Measurements from ENCODE around the gene TIMM10. TPM values are rescaled to one million over a fixed set of nuclear protein-coding genes. Genes with fewer than 3 reads are reported as not detected.

TIMM10 gene
- total and polyA plus RNA-seq, 2 donors: 46.3 to 49.3 TPM

DNA sequence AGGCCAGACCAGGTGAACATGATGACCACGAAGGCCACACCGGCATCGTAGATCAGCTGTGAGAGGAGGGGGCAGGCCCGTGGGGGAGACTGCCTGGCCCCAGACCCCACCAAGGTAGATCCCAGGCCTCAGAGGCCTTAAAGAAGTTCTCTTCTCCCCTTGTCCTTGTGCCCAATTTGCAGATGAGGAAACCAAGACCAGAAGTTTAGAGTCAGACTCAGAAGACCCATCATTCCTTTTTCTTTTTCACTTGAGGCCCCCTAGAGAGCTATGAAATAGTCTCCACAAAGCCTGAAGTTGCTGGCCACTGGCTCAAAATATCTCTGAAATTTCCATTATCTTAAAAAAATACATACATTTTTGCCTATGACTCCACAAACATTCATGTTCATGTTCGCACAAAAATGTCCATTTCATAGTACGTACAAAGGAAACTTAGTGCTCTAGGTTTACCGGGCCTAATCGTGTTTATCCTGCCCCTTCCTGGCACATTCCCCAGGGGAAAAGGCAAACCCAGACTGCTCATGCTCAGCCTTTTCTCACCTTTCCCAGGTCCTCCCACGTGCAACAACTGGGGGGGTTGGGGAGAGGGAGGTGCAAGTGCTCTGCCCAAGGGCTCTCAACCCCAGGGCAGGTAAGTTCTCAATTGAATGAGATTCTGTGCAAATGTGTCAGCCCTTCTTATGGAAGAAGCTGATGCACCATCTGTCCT, 34.3 kb downstream of the TIMM10 start:
- no peak overlapping the region for H3K27ac ChIP-seq (ENCODE audit: low read depth in 1 of 2, low read length in 1 of 2)
- peaks cover 0 to 10% of the 10 kb centered on the region in 2 donors for H3K4me1 ChIP-seq (ENCODE audit: control insufficient read depth in 2 of 2, insufficient read depth in 2 of 2, low read length in 2 of 2)
- H3K27me3 ChIP-seq (ENCODE audit: control insufficient read depth in 2 of 2, insufficient read depth in 1 of 2, low read length in 1 of 2): no peaks in the 10 kb centered on the region
- H3K9me3 ChIP-seq (ENCODE audit: control insufficient read depth in 2 of 2, insufficient read depth in 1 of 2, low read length in 1 of 2): peaks cover 0 to 3% of the 10 kb centered on the region in 2 donors
- 94% methylated on average over 9 of the region's 9 CpGs for WGBS
- no peak for DNase-seq (ENCODE audit: low read depth in 6 of 9, low spot score in 9 of 9)
- H3K4me3 ChIP-seq (ENCODE audit: low read length in 2 of 2): no peak overlapping the region
- no peaks in the 10 kb centered on the region for H3K36me3 ChIP-seq (ENCODE audit: control insufficient read depth in 2 of 2, insufficient read depth in 2 of 2, low read length in 1 of 2)

DNA sequence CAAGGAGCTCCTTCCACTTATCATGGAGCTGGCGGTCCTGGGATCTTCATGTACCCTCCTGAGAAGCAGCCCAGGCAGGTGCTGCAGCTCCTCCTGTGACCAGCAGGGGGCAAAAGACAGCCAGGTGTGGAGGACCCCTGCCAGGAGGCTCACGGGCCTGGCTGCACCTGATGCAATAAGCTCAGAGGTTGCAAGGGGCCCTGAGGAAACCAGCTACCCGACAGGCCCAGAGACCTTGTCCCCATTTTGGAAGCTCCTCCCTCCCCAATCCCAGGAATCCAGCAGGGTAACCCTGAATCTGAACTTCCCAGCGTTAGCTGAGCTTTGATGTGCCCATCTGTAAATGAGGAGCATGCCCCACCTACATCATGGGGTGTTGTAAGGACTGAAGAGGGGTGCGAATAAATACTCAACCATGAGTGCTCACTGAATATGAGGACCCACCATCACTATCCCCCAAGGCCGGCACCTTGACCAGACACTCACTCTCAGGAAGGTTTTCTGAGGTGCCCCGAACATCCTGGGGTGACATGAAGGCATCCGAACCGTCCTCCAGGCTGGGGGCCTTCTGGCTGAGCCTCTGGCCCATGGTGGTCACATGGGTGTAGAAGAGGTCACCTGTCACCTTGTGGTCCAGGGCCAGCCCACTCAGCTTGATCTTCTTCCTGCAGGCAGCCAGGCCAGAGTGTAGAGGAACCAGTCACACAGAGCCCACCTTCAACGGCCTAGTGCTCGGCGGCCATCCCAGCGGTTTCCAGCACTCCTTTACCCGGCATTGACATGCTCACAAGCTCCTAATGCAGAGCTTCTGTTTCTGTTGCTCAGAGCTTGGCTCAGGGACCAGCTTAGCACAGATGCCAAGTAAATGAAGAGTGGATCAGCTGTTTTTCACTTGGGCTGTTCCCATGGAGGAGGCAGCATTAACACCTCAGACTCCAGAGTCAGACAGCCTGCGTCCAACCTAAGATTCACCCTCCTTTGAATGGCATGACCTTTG, 36.7 kb downstream of the TIMM10 start:
- Histone ChIP-seq H3K36me3 (ENCODE audit: control insufficient read depth in 2 of 2, insufficient read depth in 2 of 2, low read length in 1 of 2) (no peaks in the 10 kb centered on the region), H3K27ac (ENCODE audit: low read depth in 1 of 2, low read length in 1 of 2) (no peak overlapping the region), H3K4me1 (ENCODE audit: control insufficient read depth in 2 of 2, insufficient read depth in 2 of 2, low read length in 2 of 2) (no peaks in the 10 kb centered on the region), H3K4me3 (ENCODE audit: low read length in 2 of 2) (no peak overlapping the region), H3K9me3 (ENCODE audit: control insufficient read depth in 2 of 2, insufficient read depth in 1 of 2, low read length in 1 of 2) (peaks cover 0 to 3% of the 10 kb centered on the region in 2 donors), H3K27me3 (ENCODE audit: control insufficient read depth in 2 of 2, insufficient read depth in 1 of 2, low read length in 1 of 2) (no peaks in the 10 kb centered on the region)
- DNase-seq (ENCODE audit: low read depth in 6 of 9, low spot score in 9 of 9): peak in 5 of 9 donors; percentile 47 to 73 (median 57)
- 84% methylated on average over 15 of the region's 15 CpGs for WGBS

DNA sequence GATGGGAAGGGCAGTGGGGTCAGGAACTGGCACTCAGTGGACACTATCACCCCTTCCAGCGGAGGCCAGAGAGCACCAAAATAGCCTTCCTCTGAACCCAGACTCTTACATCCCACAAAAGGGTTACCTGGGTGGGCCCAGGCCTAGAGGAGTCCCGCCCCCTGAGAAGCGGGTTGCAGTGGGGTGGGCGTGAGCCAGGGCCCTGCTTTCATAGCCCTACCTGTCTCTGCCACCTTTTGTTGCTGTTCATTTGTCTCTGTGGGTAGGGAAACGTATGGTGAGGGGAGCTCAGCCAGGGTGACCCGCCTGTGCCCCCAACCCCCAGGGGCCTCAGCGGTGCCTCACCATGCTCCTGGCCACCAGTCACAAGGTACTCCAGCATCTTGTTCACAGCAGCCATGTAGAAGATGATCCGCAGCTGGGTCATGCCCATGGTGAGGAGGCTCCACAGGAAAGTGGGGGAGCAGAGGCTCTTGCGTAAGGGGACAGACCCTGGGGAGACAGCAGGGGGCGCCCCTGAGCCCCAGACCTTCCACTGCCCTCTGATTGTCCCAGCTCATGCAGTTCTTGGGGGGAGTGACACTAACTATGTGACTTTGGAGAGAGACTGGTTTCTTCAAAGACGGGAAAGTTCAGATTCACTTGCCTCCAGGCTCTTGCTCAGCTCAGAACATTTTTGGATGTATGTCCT, 39.0 kb downstream of the TIMM10 start:
- DNase-seq (ENCODE audit: low read depth in 6 of 9, low spot score in 9 of 9): peak in 2 of 9 donors; percentile 58 to 66
- Histone ChIP-seq H3K27me3 (ENCODE audit: control insufficient read depth in 2 of 2, insufficient read depth in 1 of 2, low read length in 1 of 2) (no peaks in the 10 kb centered on the region), H3K27ac (ENCODE audit: low read depth in 1 of 2, low read length in 1 of 2) (no peak overlapping the region), H3K4me3 (ENCODE audit: low read length in 2 of 2) (no peak overlapping the region), H3K36me3 (ENCODE audit: control insufficient read depth in 2 of 2, insufficient read depth in 2 of 2, low read length in 1 of 2) (no peaks in the 10 kb centered on the region), H3K4me1 (ENCODE audit: control insufficient read depth in 2 of 2, insufficient read depth in 2 of 2, low read length in 2 of 2) (no peaks in the 10 kb centered on the region), H3K9me3 (ENCODE audit: control insufficient read depth in 2 of 2, insufficient read depth in 1 of 2, low read length in 1 of 2) (peaks cover 0 to 3% of the 10 kb centered on the region in 2 donors)
- 95% methylated on average over 11 of the region's 11 CpGs for WGBS

DNA sequence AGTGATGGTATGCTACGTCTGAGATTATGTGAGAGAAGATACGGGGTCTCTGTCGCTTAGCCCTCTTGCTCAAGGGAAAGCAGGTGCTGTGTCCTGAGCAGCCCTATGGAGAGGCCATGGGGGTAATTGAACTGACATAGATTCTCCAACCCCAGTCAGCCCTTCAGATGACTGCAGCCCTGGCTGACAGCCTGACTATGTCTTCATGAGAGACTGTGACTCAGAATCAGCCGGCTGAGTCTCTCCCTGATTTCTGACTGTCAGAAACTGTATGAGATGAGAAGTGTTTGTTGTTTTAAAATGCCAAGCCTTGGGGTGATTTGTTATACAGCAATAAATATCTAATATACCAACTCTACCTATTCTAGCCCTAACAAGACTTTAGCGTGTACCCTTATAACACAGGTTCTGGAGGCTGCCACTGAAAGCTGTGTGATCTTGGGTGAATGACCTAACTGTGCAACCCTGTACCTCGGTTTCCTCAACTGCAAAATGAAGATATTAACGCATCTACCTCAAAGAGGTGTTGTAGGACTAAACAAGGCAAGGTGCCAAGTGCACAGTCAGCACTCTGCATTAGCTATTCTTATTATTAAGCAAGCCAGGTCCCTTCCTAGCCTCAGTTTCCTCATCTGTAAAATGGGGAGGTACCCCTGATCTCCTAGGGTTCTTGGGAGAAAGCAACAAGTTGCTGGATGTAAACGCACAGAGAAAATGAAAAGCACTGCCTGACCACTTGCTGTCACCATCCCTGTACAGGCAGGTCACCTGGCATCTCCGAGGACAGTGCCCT, 39.9 kb downstream of the TIMM10 start:
- no peaks in the 10 kb centered on the region for H3K36me3 ChIP-seq (ENCODE audit: control insufficient read depth in 2 of 2, insufficient read depth in 2 of 2, low read length in 1 of 2)
- H3K4me3 ChIP-seq (ENCODE audit: low read length in 2 of 2): no peak overlapping the region
- H3K9me3 ChIP-seq (ENCODE audit: control insufficient read depth in 2 of 2, insufficient read depth in 1 of 2, low read length in 1 of 2): peaks cover 0 to 3% of the 10 kb centered on the region in 2 donors
- DNase-seq (ENCODE audit: low read depth in 6 of 9, low spot score in 9 of 9): no peak
- no peak overlapping the region for H3K27ac ChIP-seq (ENCODE audit: low read depth in 1 of 2, low read length in 1 of 2)
- WGBS: 97% methylated on average over 9 of the region's 9 CpGs
- no peaks in the 10 kb centered on the region for H3K4me1 ChIP-seq (ENCODE audit: control insufficient read depth in 2 of 2, insufficient read depth in 2 of 2, low read length in 2 of 2)
- no peaks in the 10 kb centered on the region for H3K27me3 ChIP-seq (ENCODE audit: control insufficient read depth in 2 of 2, insufficient read depth in 1 of 2, low read length in 1 of 2)

DNA sequence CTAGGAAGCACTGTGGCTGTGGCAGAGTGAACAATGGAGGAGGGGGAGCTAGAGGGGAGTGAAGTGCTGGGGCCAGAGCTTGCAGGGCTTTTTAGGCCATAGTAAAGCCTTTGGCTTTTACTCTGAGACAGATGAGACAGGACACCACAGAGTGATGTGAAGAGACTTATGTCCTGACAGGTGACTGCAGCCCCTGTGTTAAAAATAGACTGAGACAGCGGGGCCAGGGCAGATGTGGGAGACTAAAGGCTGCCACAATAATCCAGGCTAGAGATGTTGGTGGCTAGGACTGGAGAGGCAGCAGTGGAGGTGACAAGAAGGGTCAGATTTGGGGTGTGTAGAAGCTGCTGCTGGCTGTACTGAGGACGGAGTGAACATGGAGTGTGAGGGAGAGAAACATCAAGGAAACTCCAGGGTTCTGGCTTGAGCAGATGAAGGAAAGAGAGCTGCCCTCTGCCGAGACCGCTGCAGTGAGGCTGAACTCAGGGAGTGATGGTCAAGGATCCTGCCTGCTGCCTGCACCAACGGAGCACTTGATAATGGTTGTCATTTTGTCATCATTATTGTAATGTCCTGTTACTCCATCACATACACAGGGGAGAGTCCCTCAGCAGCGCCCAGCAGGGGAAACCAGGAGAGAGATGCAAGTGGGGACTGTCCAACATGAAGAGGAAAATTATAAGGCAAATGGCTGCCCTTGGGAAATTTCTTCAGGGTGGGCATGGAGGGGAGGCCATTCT, 42.5 kb downstream of the TIMM10 start:
- WGBS: 97% methylated on average over 6 of the region's 6 CpGs
- Histone ChIP-seq H3K27ac (ENCODE audit: low read depth in 1 of 2, low read length in 1 of 2) (no peak overlapping the region), H3K4me3 (ENCODE audit: low read length in 2 of 2) (no peak overlapping the region), H3K4me1 (ENCODE audit: control insufficient read depth in 2 of 2, insufficient read depth in 2 of 2, low read length in 2 of 2) (peaks cover 2 to 7% of the 10 kb centered on the region in 2 donors), H3K27me3 (ENCODE audit: control insufficient read depth in 2 of 2, insufficient read depth in 1 of 2, low read length in 1 of 2) (peaks cover 7 to 22% of the 10 kb centered on the region in 2 donors), H3K36me3 (ENCODE audit: control insufficient read depth in 2 of 2, insufficient read depth in 2 of 2, low read length in 1 of 2) (no peaks in the 10 kb centered on the region), H3K9me3 (ENCODE audit: control insufficient read depth in 2 of 2, insufficient read depth in 1 of 2, low read length in 1 of 2) (peaks cover 0 to 3% of the 10 kb centered on the region in 2 donors)
- DNase-seq (ENCODE audit: low read depth in 6 of 9, low spot score in 9 of 9): no peak

DNA sequence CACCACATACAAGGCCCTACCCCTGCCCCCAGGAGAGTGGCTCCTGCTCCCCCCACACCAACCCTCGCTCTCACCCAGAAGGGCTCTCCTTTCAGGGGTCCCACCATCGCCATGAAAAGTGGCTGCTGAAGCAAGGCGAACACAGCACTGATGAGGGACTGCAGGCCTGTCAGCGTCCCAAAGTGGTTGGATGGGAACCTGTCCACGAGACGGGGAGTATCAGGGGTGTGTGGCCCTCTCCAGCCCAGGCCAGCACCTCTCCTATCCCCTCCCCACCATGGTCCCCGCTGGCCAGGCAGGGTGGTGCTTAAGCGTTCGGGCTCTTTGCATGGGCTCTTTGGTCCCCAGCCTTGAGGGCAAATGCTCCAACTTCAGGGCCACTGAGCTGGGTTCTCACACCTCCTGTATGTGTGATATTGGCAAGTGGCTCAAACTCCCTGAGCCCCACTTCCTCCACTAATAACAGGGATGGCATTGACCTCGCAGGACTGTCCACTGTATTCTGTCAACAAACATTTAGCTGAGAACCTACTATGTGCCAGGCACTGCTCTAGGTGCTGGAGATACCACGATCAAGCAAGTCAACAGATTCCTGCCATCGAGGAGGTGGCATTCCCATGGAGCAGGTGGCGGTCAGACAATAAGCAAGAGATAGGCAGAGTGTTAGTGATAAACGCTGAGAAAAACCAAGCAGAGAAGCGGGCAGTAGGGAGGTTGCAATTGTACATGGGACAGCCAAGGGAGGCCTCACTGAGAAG, 43.4 kb downstream of the TIMM10 start:
- Histone ChIP-seq H3K4me1 (ENCODE audit: control insufficient read depth in 2 of 2, insufficient read depth in 2 of 2, low read length in 2 of 2) (peaks cover 7 to 13% of the 10 kb centered on the region in 2 donors), H3K27ac (ENCODE audit: low read depth in 1 of 2, low read length in 1 of 2) (no peak overlapping the region), H3K9me3 (ENCODE audit: control insufficient read depth in 2 of 2, insufficient read depth in 1 of 2, low read length in 1 of 2) (peaks cover 0 to 3% of the 10 kb centered on the region in 2 donors), H3K27me3 (ENCODE audit: control insufficient read depth in 2 of 2, insufficient read depth in 1 of 2, low read length in 1 of 2) (peaks cover 14 to 31% of the 10 kb centered on the region in 2 donors), H3K4me3 (ENCODE audit: low read length in 2 of 2) (no peak overlapping the region), H3K36me3 (ENCODE audit: control insufficient read depth in 2 of 2, insufficient read depth in 2 of 2, low read length in 1 of 2) (no peaks in the 10 kb centered on the region)
- DNase-seq (ENCODE audit: low read depth in 6 of 9, low spot score in 9 of 9): no peak
- 97% methylated on average over 15 of the region's 15 CpGs for WGBS

DNA sequence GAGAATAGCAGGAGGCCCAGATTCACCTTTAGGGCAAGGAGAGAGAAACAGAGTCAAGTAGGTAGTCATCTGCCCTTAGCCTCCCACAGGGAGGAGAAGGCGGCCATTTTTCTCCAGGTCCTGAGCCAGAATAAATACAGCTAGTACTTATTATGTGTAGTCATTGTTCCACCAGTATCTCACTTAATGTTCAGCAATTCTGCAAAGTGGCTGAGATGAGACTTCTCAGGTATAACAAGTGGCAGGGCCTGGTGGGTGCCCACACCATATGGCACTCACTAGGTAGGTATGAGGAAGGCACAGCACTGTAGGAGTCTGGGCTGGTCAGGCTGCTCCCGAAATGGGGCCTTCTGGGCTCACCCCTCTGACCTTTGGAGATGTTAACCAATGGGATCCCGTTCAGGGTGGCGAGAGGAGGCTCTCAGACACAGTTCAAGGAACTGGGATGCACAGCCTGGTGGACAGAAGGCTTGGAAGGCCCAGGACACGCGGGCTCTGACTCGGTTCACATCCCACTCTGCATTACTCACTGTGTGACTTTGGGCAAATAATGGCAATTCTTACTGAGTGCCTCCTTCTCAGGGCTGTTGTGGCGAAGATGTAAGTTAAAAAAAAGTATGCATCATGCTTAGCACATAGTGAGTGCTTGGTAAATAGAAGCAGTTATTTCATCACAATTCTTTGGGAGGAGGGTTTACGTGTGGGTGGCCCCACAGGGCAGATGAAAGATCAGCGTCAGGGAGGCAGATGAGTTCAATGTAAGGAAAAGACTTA, 45.1 kb downstream of the TIMM10 start:
- Histone ChIP-seq H3K4me1 (ENCODE audit: control insufficient read depth in 2 of 2, insufficient read depth in 2 of 2, low read length in 2 of 2) (peaks cover 7 to 16% of the 10 kb centered on the region in 2 donors), H3K27ac (ENCODE audit: low read depth in 1 of 2, low read length in 1 of 2) (no peak overlapping the region), H3K4me3 (ENCODE audit: low read length in 2 of 2) (no peak overlapping the region), H3K36me3 (ENCODE audit: control insufficient read depth in 2 of 2, insufficient read depth in 2 of 2, low read length in 1 of 2) (no peaks in the 10 kb centered on the region), H3K9me3 (ENCODE audit: control insufficient read depth in 2 of 2, insufficient read depth in 1 of 2, low read length in 1 of 2) (no peaks in the 10 kb centered on the region), H3K27me3 (ENCODE audit: control insufficient read depth in 2 of 2, insufficient read depth in 1 of 2, low read length in 1 of 2) (peaks cover 27 to 49% of the 10 kb centered on the region in 2 donors)
- no peak for DNase-seq (ENCODE audit: low read depth in 6 of 9, low spot score in 9 of 9)
- WGBS: 96% methylated on average over 10 of the region's 10 CpGs
